Upper lobe of left lung (tissue), 4 donors: ENCODE measurements around the gene AURKAIP1.

Experiments
- EP300 ChIP-seq, 4 donors: sonication (generic); formaldehyde crosslinking; IDR thresholded peaks; one replicate each; pipeline ENCODE4 v1.5.1; 2017; ENCODE audit warnings: antibody characterized with exemption in 4 of 4, control low read depth in 2 of 4
- POLR2A ChIP-seq, 4 donors: fragments of 450-650 bp; IDR thresholded peaks; one replicate each; pipeline ENCODE4 v1.5.1; 2016 to 2017; ENCODE audit warnings: antibody characterized with exemption in 4 of 4, mild to moderate bottlenecking in 2 of 4
- POLR2AphosphoS5 ChIP-seq, 2 donors: sonication (generic); formaldehyde crosslinking; IDR thresholded peaks; one replicate each; pipeline ENCODE4 v1.5.1; 2017; ENCODE audit warnings: antibody characterized with exemption in 2 of 2
- TF ChIP-seq, protein P1 (sequence below), 6 experiments: fragments of 450-650 bp in 4 of 6; fragments of 200-600 bp in 2 of 6; sonication (generic) in 2 of 6; IDR thresholded peaks; one replicate each; pipeline ENCODE4 v1.5.1; 2016 to 2019; ENCODE audit warnings: antibody characterized with exemption in 6 of 6

GRCh38 chr1:1356796-1357401 is 18.1 kb downstream of the AURKAIP1 start:
- TF ChIP-seq, protein P1, sequence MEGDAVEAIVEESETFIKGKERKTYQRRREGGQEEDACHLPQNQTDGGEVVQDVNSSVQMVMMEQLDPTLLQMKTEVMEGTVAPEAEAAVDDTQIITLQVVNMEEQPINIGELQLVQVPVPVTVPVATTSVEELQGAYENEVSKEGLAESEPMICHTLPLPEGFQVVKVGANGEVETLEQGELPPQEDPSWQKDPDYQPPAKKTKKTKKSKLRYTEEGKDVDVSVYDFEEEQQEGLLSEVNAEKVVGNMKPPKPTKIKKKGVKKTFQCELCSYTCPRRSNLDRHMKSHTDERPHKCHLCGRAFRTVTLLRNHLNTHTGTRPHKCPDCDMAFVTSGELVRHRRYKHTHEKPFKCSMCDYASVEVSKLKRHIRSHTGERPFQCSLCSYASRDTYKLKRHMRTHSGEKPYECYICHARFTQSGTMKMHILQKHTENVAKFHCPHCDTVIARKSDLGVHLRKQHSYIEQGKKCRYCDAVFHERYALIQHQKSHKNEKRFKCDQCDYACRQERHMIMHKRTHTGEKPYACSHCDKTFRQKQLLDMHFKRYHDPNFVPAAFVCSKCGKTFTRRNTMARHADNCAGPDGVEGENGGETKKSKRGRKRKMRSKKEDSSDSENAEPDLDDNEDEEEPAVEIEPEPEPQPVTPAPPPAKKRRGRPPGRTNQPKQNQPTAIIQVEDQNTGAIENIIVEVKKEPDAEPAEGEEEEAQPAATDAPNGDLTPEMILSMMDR (IDR thresholded peaks at IDR 0.05) = no peak
- no peak for TF ChIP-seq POLR2A (IDR thresholded peaks at IDR 0.05)
- no peak for TF ChIP-seq EP300 (IDR thresholded peaks at IDR 0.05)
- no peak for TF ChIP-seq POLR2AphosphoS5 (IDR thresholded peaks at IDR 0.05)
